Endodermal cell (in vitro differentiated cells): ENCODE results near the gene PRDX4. TPM values are rescaled to one million over a fixed set of nuclear protein-coding genes. Genes with fewer than 3 reads are reported as not detected.

Experiments used
- DNase-seq: peaks from one replicate; pipeline ENCODE4 v3.0.0-alpha.2; 2017
- H3K27ac ChIP-seq: 2 replicates; pipeline ENCODE4 v1.5.1; 2013; ENCODE audit warnings: mild to moderate bottlenecking, low read depth, low read length, moderate library complexity
- H3K27me3 ChIP-seq: 2 replicates; pipeline ENCODE4 v1.6.1; 2013; ENCODE audit warnings: mild to moderate bottlenecking, low read length, moderate library complexity; ENCODE audit not compliant: insufficient read depth, control insufficient read depth, poor library complexity, severe bottlenecking
- H3K36me3 ChIP-seq: 2 replicates; pipeline ENCODE4 v1.7.0; 2013; ENCODE audit warnings: mild to moderate bottlenecking, low read length, moderate library complexity; ENCODE audit not compliant: control insufficient read depth, insufficient read depth
- H3K4me1 ChIP-seq: one replicate; pipeline ENCODE4 v1.7.0; 2013; ENCODE audit warnings: low read length; ENCODE audit not compliant: control insufficient read depth, insufficient read depth
- H3K4me3 ChIP-seq: 2 replicates; pipeline ENCODE4 v1.5.1; 2013; ENCODE audit warnings: mild to moderate bottlenecking, low read length, moderate library complexity
- H3K9ac ChIP-seq: 2 replicates; pipeline ENCODE4 v1.6.1; 2013; ENCODE audit warnings: mild to moderate bottlenecking, low read length, moderate library complexity; ENCODE audit not compliant: poor library complexity, severe bottlenecking; ENCODE audit errors: extremely low read depth
- H3K9me3 ChIP-seq: 2 replicates; pipeline ENCODE4 v1.6.1; 2013; ENCODE audit warnings: mild to moderate bottlenecking, low read length, moderate library complexity; ENCODE audit not compliant: control insufficient read depth
- H3K27ac Mint-ChIP-seq: 2 replicates; pipeline ENCODE4 v1.8.0; 2020; ENCODE audit warnings: mixed read lengths
- H3K27me3 Mint-ChIP-seq: 2 replicates; pipeline ENCODE4 v1.8.0; 2021; ENCODE audit warnings: mild to moderate bottlenecking, mixed read lengths; ENCODE audit not compliant: insufficient read depth
- H3K36me3 Mint-ChIP-seq: 2 replicates; pipeline ENCODE4 v1.8.0; 2020; ENCODE audit warnings: low read depth, mixed read lengths
- H3K4me1 Mint-ChIP-seq: 2 replicates; pipeline ENCODE4 v1.8.0; 2020; ENCODE audit warnings: mixed read lengths
- H3K4me3 Mint-ChIP-seq: 2 replicates; pipeline ENCODE4 v1.8.0; 2020; ENCODE audit warnings: mild to moderate bottlenecking, moderate library complexity, mixed read lengths
- H3K9me3 Mint-ChIP-seq: 2 replicates; pipeline ENCODE4 v1.8.0; 2020; ENCODE audit warnings: mild to moderate bottlenecking, mixed read lengths
- CTCF ChIP-seq: fragments of 200-600 bp; sonication (generic); conservative IDR thresholded peaks from 2 replicates; pipeline ENCODE4 v1.5.0; 2021; ENCODE audit warnings: antibody characterized with exemption, mild to moderate bottlenecking
- WGBS, 2 experiments: methylation state at CpG; one replicate each; pipeline versions ENCODE4 v1.1.5 to v1.1.7; 2013; ENCODE audit warnings: missing lambda C conversion rate in 2 of 2, mixed read lengths in 1 of 2; ENCODE audit not compliant: insufficient coverage in 1 of 2, insufficient read length in 1 of 2; 5-methylcytosine and 5-hydroxymethylcytosine counted together
- total RNA-seq, 2 donors: library from RNA; stranded (reverse); fragmentation: NEBNext Ultra II Directional in 1 of 2; extraction: Animal tissue kit (Norgen Biotek cat#: 25700) in 1 of 2; gene quantifications; 2 replicates in 1 of 2; 3 replicates in 1 of 2; pipeline ENCODE4 v1.2.1, GENCODE V29; 2021

PRDX4 gene
- total RNA-seq, 2 donors from 2014 or later, result 128 to 241 TPM

GRCh38 chrX:23732704-23733103 is 65.4 kb downstream of the PRDX4 start:
- no peak overlapping the region for H3K27ac ChIP-seq
- peaks cover 46% of the 10 kb centered on the region for H3K36me3 Mint-ChIP-seq
- no peaks in the 10 kb centered on the region for H3K27me3 ChIP-seq
- H3K9me3 Mint-ChIP-seq, result no peaks in the 10 kb centered on the region
- H3K4me1 ChIP-seq, result no peaks in the 10 kb centered on the region
- H3K9me3 ChIP-seq, result no peaks in the 10 kb centered on the region
- no peaks in the 10 kb centered on the region for H3K27me3 Mint-ChIP-seq
- peaks cover 9% of the 10 kb centered on the region for H3K36me3 ChIP-seq
- no peak for TF ChIP-seq CTCF
- H3K27ac Mint-ChIP-seq, result no peak overlapping the region
- DNase-seq, result no peak
- H3K4me1 Mint-ChIP-seq, result no peaks in the 10 kb centered on the region
- no peak overlapping the region for H3K4me3 Mint-ChIP-seq
- WGBS, 2 experiments, result 69% methylated on average over 4 of the region's 5 CpGs; no CpG with 5 or more reads in 1 of the 2 experiments
- no peak overlapping the region for H3K4me3 ChIP-seq
- no peak overlapping the region for H3K9ac ChIP-seq

Other genes starting within 250 kb of the PRDX4 start
- gene ACOT9, start 75.8 kb downstream of the PRDX4 start, total RNA-seq, result 10 to 100 TPM; 34.6 to 58.4 TPM
- gene SAT1, start 115.7 kb downstream of the PRDX4 start, total RNA-seq, result 100 to 1,000 TPM in 1 of 2 donors, 10 to 100 TPM in 1; 63.4 to 118 TPM
- gene APOO, start 240.4 kb downstream of the PRDX4 start, total RNA-seq, result 10 to 100 TPM; 47.9 to 74.2 TPM
- gene CXorf58, start 240.5 kb downstream of the PRDX4 start, total RNA-seq, result not detected